Stomach (tissue), 4 donors: Measurements from ENCODE around the gene TYMS.

ENCODE experiments used
- POLR2A ChIP-seq, 4 donors: fragments of 450-650 bp; IDR thresholded peaks; one replicate each; pipeline ENCODE4 v1.6.1; 2016; ENCODE audit warnings: antibody characterized with exemption in 4 of 4, control low read depth in 2 of 4, mild to moderate bottlenecking in 1 of 4, moderate library complexity in 1 of 4
- POLR2AphosphoS5 ChIP-seq, 3 donors: sonication (generic); formaldehyde crosslinking; IDR thresholded peaks; one replicate each; pipeline ENCODE4 v1.6.1; 2016; ENCODE audit warnings: antibody characterized with exemption in 3 of 3
- TF ChIP-seq, protein P1 (sequence below), 7 experiments: fragments of 450-650 bp in 4 of 7; fragments of 200-600 bp in 3 of 7; sonication (generic) in 3 of 7; IDR thresholded peaks; one replicate each; pipeline ENCODE4 v1.5.1; 2016 to 2019; ENCODE audit warnings: antibody characterized with exemption in 7 of 7, control low read depth in 2 of 7, mild to moderate bottlenecking in 1 of 7

DNA sequence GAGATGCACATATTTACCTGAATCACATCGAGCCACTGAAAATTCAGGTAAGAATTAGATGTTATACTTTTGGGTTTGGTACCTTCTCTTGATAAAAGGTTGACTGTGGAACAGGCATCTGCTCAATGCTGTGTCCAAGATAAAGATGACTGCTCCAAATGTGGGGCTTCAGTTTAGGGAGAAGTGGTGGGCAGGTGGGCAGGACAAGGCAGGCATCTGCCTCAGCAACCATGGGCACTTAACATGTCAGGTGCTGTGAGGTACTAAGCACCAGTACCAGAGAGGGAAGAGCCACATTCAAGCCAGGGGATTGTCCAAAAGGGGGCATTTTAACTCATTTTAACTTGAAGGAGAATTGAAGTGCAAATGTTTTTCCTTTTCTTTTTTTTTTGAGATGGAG lies 14.0 kb downstream of the TYMS start:
- TF ChIP-seq, protein P1, sequence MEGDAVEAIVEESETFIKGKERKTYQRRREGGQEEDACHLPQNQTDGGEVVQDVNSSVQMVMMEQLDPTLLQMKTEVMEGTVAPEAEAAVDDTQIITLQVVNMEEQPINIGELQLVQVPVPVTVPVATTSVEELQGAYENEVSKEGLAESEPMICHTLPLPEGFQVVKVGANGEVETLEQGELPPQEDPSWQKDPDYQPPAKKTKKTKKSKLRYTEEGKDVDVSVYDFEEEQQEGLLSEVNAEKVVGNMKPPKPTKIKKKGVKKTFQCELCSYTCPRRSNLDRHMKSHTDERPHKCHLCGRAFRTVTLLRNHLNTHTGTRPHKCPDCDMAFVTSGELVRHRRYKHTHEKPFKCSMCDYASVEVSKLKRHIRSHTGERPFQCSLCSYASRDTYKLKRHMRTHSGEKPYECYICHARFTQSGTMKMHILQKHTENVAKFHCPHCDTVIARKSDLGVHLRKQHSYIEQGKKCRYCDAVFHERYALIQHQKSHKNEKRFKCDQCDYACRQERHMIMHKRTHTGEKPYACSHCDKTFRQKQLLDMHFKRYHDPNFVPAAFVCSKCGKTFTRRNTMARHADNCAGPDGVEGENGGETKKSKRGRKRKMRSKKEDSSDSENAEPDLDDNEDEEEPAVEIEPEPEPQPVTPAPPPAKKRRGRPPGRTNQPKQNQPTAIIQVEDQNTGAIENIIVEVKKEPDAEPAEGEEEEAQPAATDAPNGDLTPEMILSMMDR (IDR thresholded peaks at IDR 0.05) = no peak
- no peak for TF ChIP-seq POLR2A (IDR thresholded peaks at IDR 0.05)
- no peak for TF ChIP-seq POLR2AphosphoS5 (IDR thresholded peaks at IDR 0.05)
